Measurements from ENCODE around the gene CNTROB.

The CNTROB gene

GRCh38 chr17:7956228-7956965 lies 24.4 kb downstream of the CNTROB start:
- H3K9me3 ChIP-seq (ENCODE audit: control insufficient read depth, insufficient read depth, low read depth, low read length) = no peaks in the 10 kb centered on the region
- TF ChIP-seq ZNF155 (tag by site-specific recombination; IDR thresholded peaks at IDR 0.05) (no peak), ZFP3 (tag by site-specific recombination; IDR thresholded peaks at IDR 0.05; ENCODE audit: low read depth) (no peak), HOXD13 (CRISPR knock-in tag; IDR thresholded peaks at IDR 0.05; ENCODE audit: borderline replicate concordance) (no peak), ZNF157 (tag by site-specific recombination; IDR thresholded peaks at IDR 0.05) (no peak), ZNF398 (tag by site-specific recombination; IDR thresholded peaks at IDR 0.05) (no peak), ZNF707 (tag by site-specific recombination; IDR thresholded peaks at IDR 0.05) (no peak), ZBTB11 (tag by site-specific recombination; conservative IDR thresholded peaks at IDR 0.05; ENCODE audit: low read depth) (no peak), RBAK (tag by site-specific recombination; IDR thresholded peaks at IDR 0.05) (no peak), ZNF768 (tag by site-specific recombination; IDR thresholded peaks at IDR 0.05) (no peak), OSR2 (tag by site-specific recombination; IDR thresholded peaks at IDR 0.05) (no peak)
- no peaks in the 10 kb centered on the region; a peak in 1 of 3 replicates for H3K36me3 ChIP-seq (ENCODE audit: control insufficient read depth in 2 of 2, insufficient read depth in 1 of 2, low read length in 2 of 2)
- no peak overlapping the region for H3K27ac ChIP-seq (ENCODE audit: extremely low read depth, low read depth, low read length)
- CTCF ChIA-PET = interaction anchor here (0.5 to 0.7 kb wide), 4 partner anchors 10 to 782 kb away, joined by 3 to 4 read pairs (median 3); no protein-coding TSS in a partner anchor
- POLR2A ChIA-PET = interaction anchor here (0.8 to 1.0 kb wide), 3 partner anchors 17 to 139 kb away, joined by 3 read pairs; no protein-coding TSS in a partner anchor
- no peak overlapping the region for H3K4me3 ChIP-seq (ENCODE audit: low read depth, low read length)
- H3K4me1 ChIP-seq (ENCODE audit: control insufficient read depth, insufficient read depth, low read length) = no peaks in the 10 kb centered on the region

- no peak for TF ChIP-seq ZNF24 (tag by site-specific recombination; IDR thresholded peaks at IDR 0.05)
- TF ChIP-seq SCRT1 (tag by site-specific recombination; IDR thresholded peaks at IDR 0.05; ENCODE audit: borderline replicate concordance) = no peak
- no peak for TF ChIP-seq ZNF112 (tag by site-specific recombination; IDR thresholded peaks at IDR 0.05)
- no peak for TF ChIP-seq BCL11A (tag by site-specific recombination; IDR thresholded peaks at IDR 0.05; ENCODE audit: low read depth)
- no peak for TF ChIP-seq ZNF292 (tag by site-specific recombination; IDR thresholded peaks at IDR 0.05; ENCODE audit: borderline replicate concordance, low read depth)
- no peak for TF ChIP-seq ZBTB17 (tag by site-specific recombination; IDR thresholded peaks at IDR 0.05)
- TF ChIP-seq ZNF521 (tag by site-specific recombination; IDR thresholded peaks at IDR 0.05) = no peak
- no peak for TF ChIP-seq ZNF175 (tag by site-specific recombination; IDR thresholded peaks at IDR 0.05)
- TF ChIP-seq ZSCAN16 (tag by site-specific recombination; IDR thresholded peaks at IDR 0.05) = no peak
- TF ChIP-seq KLF1 (tag by site-specific recombination; IDR thresholded peaks at IDR 0.05) = no peak
- no peak for TF ChIP-seq ZBTB8A (tag by site-specific recombination; IDR thresholded peaks at IDR 0.05)
- no peaks in the 10 kb centered on the region for H3K4me1 ChIP-seq (ENCODE audit: control insufficient read depth, insufficient read depth, low read length)
- ChIA-PET POLR2A (no interaction called here), CTCF (interaction anchor here (0.5 to 0.6 kb wide), 3 partner anchors 30 to 729 kb away, joined by 3 read pairs; no protein-coding TSS in a partner anchor)
- no peaks in the 10 kb centered on the region for H3K36me3 ChIP-seq (ENCODE audit: control insufficient read depth in 2 of 2, insufficient read depth in 1 of 2, low read length in 2 of 2)
- no peak overlapping the region for H3K27ac ChIP-seq (ENCODE audit: extremely low read depth, low read depth, low read length)
- H3K4me3 ChIP-seq (ENCODE audit: low read depth, low read length) = no peak overlapping the region
- no peaks in the 10 kb centered on the region for H3K9me3 ChIP-seq (ENCODE audit: control insufficient read depth, insufficient read depth, low read depth, low read length)
Measured at GRCh38 chr17:7959503-7960253, 27.7 kb downstream of the CNTROB start.

Measured in HEK293 (cell line).